ENCODE measurements around the gene MEF2D. TPM values are rescaled to one million over a fixed set of nuclear protein-coding genes. Genes with fewer than 3 reads are reported as not detected.

The MEF2D gene
- 10 to 100 TPM; 21.1 to 31.7 (median 25.8) TPM for polyA plus RNA-seq (ENCODE audit: insufficient read length in 3 of 3)
- long read RNA-seq, donor 1, partial matches to known transcripts = 5 of 6 reads
- long read RNA-seq, donor 1, other reads (novel, unspliced or antisense) = 0 of 6 reads
- long read RNA-seq, donor 2, partial matches to known transcripts = 6 of 8 reads
- long read RNA-seq, donor 2, other reads (novel, unspliced or antisense) = 0 of 8 reads
- long read RNA-seq, donor 3, partial matches to known transcripts = 18 of 18 reads
- long read RNA-seq, donor 3, other reads (novel, unspliced or antisense) = 0 of 18 reads
- long read RNA-seq, donor 4, partial matches to known transcripts = 5 of 6 reads
- long read RNA-seq, donor 4, other reads (novel, unspliced or antisense) = 0 of 6 reads
- long read RNA-seq, donor 5 = 0 reads
- long read RNA-seq, donor 6 = 0 reads
- long read RNA-seq, donor 7, partial matches to known transcripts = 10 of 10 reads
- long read RNA-seq, donor 7, other reads (novel, unspliced or antisense) = 0 of 10 reads
- long read RNA-seq, donor 8, partial matches to known transcripts = 32 of 32 reads
- long read RNA-seq, donor 8, other reads (novel, unspliced or antisense) = 0 of 32 reads
- long read RNA-seq, donor 9 = 0 reads
- long read RNA-seq, donor 10 = 0 reads
- long read RNA-seq, donor 11 = 0 reads
- long read RNA-seq, donor 12 = 0 reads
- long read RNA-seq, donor 13, partial matches to known transcripts = 27 of 28 reads
- long read RNA-seq, donor 13, other reads (novel, unspliced or antisense) = 0 of 28 reads
- long read RNA-seq, donor 14 = 0 reads
- long read RNA-seq, donor 15 = 0 reads
- long read RNA-seq, donor 16, partial matches to known transcripts = 22 of 22 reads
- long read RNA-seq, donor 16, other reads (novel, unspliced or antisense) = 0 of 22 reads

DNA sequence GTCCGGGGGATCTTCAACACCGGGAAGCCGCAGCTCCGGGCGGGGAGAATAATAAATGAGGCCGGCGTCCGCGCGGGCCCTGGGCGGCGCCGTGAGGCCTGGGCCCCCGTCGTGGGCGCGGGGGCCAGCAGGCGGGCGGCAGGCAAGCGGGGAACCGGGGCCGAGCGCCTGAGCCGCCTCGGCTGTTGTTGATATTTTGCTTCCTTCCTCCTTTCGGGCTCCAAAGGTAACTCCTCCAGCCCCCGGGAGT, at the start of gene MEF2D:
Gene MEF2D (minus strand): TSS at position 233 of the 250 bp plus-strand sequence. CDS start 17,483 bp downstream, outside the sequence.
- DNase-seq (ENCODE audit: extremely low read depth in 1 of 11, low read depth in 9 of 11, low spot score in 4 of 11) = no peak

DNA sequence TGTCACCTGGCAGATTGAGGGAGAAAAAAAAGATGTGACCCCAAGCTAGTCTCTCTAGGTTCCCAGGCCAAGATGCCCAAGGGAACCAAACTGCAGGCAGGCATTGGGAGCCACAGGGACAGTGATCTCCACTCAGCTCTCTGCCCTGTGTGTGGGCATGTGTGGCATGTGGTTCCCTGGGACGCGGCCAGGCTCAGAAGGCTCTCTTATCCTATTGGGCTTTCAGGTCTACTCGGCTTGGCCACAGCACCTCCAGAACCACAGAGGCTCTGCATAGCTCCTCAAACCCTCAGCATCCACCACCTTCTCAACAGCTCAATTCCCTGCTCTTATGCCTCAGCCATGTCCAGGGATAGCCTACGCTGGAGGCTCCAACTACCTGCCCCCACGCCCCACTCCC, 49.8 kb upstream of the MEF2D start:
- DNase-seq (ENCODE audit: extremely low read depth in 1 of 11, low read depth in 9 of 11, low spot score in 4 of 11) = no peak

DNA sequence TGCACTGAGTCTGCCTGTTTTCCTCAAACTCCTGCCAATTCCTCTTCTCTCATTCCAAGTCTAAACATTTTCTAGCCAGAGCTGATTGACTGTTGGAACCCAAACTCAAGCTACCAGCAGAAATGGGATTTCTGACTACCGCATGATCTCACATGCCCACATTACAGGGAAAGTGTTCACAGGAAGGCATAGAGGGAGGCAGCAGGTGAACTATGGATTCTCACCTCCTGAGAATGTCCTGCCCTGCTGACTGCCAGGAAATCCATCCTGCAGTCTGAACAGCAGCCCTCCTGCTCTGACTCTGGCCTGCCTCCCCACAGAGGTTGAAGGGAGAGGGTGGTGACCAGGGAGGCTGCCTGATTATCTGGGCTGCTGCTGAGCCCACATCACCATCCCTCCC, 49.3 kb upstream of the MEF2D start:
- DNase-seq (ENCODE audit: extremely low read depth in 1 of 11, low read depth in 9 of 11, low spot score in 4 of 11) = no peak

DNA sequence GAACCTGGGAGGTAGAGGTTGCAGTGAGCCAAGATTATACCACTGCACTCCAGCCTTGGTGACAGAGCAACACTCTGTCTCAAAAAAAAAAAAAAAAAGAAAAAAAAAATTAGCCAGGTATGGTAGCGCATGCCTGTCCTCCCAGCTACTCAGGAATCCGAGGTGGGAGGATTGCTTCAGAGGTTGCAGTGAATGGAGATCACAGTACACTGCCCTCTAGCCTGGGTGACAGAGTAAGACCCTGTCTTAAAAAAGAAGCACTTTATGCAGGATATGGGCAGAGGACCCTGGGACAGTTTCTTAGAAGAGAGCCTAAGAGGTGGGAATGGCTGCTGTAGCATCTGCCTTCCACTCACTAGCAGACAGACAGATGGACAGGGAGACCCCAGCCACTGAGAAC, 48.8 kb upstream of the MEF2D start:
- DNase-seq (ENCODE audit: extremely low read depth in 1 of 11, low read depth in 9 of 11, low spot score in 4 of 11) = no peak

DNA sequence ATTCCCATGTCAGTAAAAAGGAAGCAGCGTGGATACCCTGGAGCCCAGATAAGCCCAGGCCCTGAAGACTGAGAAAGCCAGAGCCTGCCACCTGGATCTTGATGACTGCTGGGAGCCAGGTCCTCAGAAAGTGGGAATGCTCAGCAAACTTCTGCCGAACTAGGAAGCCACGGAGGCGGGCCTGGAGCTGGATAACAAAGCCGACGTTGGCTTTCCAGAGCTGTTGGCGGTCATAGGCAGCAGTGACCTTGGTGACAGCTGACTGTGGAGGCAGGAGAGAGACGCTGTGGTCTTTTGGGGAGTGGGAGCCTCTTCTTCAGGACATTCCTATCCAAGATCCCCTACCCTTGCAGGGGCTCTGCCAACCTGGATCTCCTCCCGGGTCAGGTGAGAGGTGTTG, 47.4 kb upstream of the MEF2D start:
- DNase-seq (ENCODE audit: extremely low read depth in 1 of 11, low read depth in 9 of 11, low spot score in 4 of 11) = no peak

DNA sequence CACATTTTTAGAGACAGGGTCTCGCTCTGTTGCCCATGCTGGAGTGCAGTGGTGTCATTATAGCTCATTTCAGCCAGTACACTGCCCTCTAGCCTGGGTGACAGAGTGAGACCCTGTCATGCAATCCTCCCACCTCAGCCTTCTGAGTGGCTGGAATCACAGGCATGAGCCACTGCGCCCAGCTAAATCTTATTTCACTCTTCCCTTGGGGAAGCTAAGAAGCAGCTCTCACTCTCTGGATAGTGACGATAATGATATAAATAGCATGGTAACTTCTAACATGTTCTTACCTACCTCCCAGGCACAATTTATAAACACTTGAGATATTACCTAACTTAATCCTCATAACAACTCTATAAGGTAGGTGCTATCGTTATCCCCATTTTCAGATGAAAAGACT, 46.9 kb upstream of the MEF2D start:
- DNase-seq (ENCODE audit: extremely low read depth in 1 of 11, low read depth in 9 of 11, low spot score in 4 of 11) = no peak

DNA sequence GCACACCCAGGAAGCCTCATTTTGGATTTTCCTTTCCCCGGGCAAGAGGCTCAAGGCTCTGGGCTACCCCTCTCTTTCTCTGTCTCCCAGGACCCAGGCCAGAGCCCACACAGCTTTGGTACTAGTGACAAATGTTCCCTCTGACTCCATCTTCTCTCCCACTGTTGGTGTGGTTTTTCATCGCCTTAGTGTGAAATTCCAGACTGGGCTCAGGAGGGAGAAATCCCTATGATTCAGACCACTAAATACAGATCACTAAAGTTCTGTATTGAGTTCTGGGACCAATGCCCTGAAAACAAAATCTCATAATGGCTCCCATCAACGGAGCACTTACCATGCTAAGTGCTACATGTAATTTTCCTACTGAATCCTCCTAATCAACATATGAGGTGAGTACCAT, 45.7 kb upstream of the MEF2D start:
- DNase-seq (ENCODE audit: extremely low read depth in 1 of 11, low read depth in 9 of 11, low spot score in 4 of 11) = no peak

DNA sequence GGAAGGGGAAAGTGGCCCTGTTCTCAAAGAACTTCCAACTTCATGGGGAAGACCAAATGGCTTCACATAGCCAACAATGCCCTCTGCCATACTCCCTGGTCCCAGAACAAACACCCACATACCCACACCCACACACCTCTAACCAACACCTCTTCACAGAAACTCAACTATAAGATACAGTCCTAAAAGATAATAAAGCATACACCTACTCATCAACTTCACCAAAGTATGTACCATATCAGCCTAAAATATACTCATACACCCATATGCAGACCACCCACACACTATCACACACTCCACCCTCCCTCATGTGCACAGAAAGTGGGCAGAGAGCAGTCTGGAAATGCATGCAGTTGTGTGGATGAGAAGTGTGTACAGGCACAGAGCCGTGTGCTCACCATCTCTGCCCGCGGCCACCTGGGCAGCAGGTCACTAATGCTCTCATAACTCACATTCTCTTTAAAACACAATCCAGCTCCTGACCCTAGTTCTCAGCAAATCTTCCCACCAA, 44.1 kb upstream of the MEF2D start:
- DNase-seq (ENCODE audit: extremely low read depth in 1 of 11, low read depth in 9 of 11, low spot score in 4 of 11) = no peak

DNA sequence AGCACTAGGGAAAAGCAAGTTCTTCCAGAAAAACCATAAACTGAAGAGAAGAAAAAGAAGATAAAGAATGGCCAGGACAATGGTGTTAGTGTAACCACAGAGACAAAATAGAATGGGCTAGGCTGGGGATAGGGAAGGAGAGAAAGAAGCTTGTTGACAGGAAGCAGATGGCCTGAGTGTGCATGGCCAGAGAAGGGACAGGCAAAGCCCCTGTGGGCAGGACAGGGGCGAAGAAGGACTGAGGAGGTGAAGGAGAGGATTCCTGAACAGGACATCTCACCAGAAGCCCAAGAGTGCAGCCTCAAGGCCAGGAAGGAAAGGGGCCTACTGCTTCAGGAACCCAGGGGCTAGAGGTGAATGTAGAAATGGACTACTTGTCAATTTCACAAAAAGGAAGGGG, 42.5 kb upstream of the MEF2D start:
- no peak for DNase-seq (ENCODE audit: extremely low read depth in 1 of 11, low read depth in 9 of 11, low spot score in 4 of 11)

DNA sequence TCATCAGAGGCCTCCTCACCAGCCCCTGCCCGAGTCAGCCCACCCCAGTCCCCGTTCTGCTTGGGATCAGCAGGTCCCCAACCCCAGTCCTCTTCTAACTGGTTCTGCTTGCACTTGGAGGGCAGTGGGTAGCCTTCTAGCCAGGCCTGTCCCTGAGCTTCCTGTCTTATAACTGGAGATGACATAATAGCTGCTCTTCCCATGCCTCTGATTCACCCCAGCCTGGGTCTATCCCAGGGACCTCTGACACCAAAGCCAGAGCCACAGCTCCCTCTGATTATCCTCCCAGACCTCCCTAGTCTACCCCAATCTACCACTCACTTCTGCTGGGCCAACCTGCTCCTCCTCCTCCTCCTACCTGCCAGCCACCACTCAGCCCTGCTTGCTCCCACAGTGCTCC, 40.4 kb upstream of the MEF2D start:
- DNase-seq (ENCODE audit: extremely low read depth in 1 of 11, low read depth in 9 of 11, low spot score in 4 of 11) = no peak

DNA sequence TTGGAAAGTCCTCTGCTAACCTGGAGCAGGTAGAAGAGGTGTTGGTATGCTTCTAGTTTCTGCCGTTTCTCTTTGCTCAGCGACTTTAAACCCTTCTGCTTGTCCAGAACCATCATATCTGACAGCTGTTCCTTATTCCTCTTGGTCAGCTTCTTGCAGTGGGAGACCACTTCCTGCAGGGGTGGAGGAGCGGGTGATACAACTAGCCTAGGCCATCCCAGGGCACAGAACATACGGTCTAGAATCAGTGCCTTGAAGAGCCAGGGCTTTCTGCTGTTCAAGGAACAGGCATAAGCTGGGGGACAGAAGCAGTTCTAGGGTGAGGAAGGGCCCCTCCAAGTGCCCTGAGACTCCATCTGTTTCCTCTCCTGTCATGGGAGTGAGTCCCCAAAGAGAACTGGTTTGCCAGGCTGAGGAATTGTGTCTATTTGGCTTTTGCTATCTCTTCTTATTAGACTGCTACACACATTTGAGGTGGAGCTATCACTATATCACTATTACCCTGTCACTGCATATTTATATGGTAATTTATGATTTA, 39.3 kb upstream of the MEF2D start:
- no peak for DNase-seq (ENCODE audit: extremely low read depth in 1 of 11, low read depth in 9 of 11, low spot score in 4 of 11)

DNA sequence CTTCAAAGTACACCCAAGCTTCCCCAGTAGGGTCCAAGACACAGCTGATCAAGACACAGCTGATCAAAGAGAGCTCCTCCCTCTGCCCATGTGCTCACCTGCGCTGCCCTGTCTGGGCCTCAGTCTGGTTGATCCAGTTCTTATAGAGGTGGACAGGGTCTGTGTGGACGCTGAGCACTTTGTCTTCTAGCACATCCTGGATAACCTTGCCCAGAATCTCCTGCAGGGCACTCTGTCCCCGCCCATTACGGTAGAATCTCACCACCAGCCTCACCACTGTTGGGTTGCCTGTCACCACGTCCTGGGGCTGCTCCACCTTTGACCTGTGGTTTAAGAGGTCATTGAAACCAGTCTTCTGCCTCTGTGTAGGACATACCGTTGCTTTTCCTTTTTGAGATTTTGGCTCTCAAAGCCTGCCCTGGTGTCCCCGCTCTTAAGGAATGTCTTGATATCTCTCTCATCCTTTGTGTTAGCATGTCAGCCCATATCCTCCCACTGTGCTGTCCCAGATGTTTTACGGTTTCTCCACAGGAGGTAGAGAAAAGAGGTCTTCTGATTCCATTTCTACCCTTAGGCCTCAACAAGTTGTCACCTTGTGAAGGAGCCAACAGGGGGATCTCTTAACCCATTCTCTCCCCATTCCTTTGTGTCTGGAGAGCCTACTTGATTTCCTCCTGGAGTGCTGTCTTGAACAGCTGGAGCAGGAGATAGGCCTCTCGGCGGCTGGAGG, 38.3 kb upstream of the MEF2D start:
- DNase-seq (ENCODE audit: extremely low read depth in 1 of 11, low read depth in 9 of 11, low spot score in 4 of 11) = no peak

DNA sequence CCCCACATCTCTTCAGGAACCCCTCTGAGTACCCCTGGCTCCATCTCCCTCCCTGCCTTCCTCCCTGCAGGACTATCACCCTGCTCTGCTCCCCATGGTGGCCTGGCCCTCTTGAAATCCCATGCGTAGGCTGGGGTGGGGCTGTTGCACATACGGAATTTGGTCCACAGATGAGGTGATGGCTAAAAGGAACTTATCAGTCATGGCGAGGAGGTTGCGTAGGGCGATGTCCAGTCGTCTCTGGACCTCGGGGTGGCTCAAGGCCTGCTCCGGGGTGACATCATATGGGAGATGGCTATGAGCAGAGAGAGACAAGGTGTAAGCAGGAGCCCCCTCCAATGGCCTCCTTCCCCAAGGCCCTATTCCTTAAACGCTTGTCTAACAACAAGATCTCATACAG, 36.5 kb upstream of the MEF2D start:
- no peak for DNase-seq (ENCODE audit: extremely low read depth in 1 of 11, low read depth in 9 of 11, low spot score in 4 of 11)

DNA sequence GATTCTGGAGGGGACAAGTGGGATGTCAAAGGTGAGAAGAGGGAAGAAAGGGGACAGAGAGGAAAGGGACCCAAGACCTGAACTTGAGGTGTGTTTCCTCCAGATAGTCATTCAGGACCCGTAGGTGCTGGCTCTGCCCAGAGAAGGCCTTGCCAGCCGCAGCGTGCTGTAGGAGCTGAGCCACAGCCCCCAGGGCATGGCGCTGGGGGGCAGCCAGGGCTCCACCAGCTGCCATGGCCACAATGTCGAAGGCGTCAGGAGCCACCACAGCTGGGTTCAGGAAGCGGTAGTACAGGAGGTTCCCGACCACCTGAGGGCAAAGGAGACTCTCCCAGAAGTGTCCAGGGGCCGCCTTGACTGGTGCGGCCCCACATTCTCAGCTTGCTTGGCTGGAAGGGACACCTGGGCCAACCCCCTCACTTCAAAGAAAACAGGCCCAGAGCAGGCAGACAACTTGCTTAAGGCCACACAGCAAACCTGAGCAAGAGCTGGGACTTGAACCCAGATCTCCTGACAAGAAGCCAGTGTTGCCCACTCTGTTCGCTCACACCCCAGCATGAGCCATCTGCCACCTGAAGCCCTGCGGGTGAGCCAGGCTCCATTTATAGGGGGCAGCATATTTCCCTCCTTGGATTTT, 34.0 kb upstream of the MEF2D start:
- DNase-seq (ENCODE audit: extremely low read depth in 1 of 11, low read depth in 9 of 11, low spot score in 4 of 11) = no peak

DNA sequence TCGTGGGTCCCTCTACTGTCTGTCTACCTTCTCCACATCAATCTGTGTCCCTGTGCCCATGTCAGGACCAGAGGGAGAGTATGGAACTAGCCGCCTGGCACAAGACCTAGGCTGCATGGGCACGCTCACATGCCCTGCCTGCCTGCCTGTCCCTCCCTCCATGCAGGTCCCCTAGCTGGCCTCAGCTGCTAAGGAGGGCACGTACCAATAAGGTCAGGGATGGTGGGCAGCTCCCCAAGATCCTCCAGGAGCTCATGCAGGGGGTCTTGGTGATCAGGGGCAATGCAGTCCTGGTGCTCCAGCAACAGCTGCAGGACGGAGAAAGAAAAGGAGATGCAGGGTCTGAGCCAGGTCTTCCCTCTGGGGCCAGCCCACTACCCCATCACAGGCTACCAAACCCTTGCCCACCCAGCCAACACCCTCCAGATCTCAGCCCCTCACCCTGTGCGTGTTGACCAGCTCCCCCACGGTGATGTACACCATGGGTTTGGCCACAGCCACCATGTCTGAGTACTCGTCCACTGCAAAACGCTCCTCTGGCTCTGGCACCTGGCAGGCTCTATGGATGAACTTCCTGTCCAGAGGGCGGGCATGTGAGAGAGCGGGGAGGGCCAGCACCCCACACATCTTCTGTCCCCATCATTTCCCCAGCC, 33.1 kb upstream of the MEF2D start:
- DNase-seq (ENCODE audit: extremely low read depth in 1 of 11, low read depth in 9 of 11, low spot score in 4 of 11) = no peak

DNA sequence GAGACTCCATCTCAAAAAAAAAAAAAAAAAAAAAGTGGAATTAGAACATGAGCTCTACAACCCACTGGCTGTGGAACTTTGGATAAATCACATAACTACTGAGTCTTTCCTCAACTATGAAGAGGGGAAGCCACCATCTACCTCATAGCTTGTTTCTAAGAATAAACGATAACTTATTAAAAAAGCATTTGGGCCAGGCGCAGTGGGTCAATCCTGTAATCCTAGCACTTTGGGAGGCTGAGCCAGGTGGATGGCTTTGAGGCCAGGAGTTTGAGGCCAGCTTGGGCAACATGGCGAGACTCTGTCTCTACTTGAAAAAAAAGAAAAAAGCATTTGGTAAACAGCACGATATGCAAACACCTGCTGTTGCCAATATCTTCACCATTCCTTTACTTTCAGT, 31.8 kb upstream of the MEF2D start:
- DNase-seq (ENCODE audit: extremely low read depth in 1 of 11, low read depth in 9 of 11, low spot score in 4 of 11) = no peak

DNA sequence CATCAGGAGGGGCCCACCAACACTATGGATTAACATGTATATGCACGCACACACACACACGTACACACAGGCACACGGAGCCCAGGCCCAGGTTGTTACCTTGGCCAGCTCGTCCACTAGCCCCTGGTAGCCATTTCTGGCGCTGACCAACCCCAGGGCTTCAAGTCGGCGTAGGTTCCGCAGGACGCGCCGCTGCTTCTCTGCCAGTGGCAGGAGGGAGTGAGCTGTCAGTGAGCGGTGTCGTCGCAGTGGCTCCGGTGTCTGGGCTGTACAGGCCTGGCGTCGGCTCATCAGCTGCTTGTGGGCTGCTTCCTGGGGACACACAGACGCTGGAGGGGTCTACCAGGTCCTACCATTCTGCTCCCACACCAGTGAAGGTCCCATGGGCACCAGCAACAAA, 29.4 kb upstream of the MEF2D start:
- no peak for DNase-seq (ENCODE audit: extremely low read depth in 1 of 11, low read depth in 9 of 11, low spot score in 4 of 11)

DNA sequence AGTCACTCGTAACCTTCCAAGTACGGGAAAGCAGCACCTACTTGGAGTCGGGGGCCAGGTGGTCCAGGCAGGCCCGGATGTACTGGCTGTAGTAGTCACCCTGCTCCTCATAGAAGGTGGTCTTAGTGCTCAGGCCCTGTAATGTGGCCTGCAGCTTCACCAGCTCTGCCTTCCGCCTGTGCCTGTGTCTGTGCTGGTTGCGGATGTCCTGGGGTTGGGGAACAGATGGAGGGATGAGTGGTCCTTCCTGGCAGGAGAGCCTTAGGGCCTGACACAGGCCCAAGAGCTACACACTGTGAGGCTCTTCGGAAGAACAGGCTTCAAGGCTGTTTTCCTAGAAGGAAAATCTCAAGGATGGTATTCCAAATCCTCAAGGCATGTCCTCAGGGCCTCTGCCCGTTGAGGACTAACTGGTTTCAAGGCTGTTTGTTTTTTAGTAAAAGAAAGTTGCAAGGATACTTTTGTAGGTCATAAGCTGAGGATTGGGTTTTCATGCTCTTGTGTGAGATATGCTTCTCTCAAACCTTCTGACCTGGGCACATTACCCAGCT, 28.4 kb upstream of the MEF2D start:
- DNase-seq (ENCODE audit: extremely low read depth in 1 of 11, low read depth in 9 of 11, low spot score in 4 of 11) = no peak
